Skeletal muscle tissue (tissue), 4 donors: ENCODE data around the gene HBE1. TPM values are rescaled to one million over a fixed set of nuclear protein-coding genes. Genes with fewer than 3 reads are reported as not detected.

ENCODE experiments used
- H3K27ac ChIP-seq: one replicate; pipeline ENCODE4 v1.7.0; 2013; ENCODE audit warnings: mild to moderate bottlenecking, low read depth, low read length, inconsistent platforms
- H3K27me3 ChIP-seq, 3 donors: one replicate each; pipeline ENCODE4 v1.7.0; 2013; ENCODE audit warnings: low read length in 3 of 3; ENCODE audit not compliant: control insufficient read depth in 3 of 3, insufficient read depth in 3 of 3
- H3K36me3 ChIP-seq, 3 donors: one replicate each; pipeline ENCODE4 v1.7.0; 2013; ENCODE audit warnings: low read length in 3 of 3; ENCODE audit not compliant: control insufficient read depth in 3 of 3, insufficient read depth in 3 of 3
- H3K4me1 ChIP-seq, 3 donors: one replicate each; pipeline ENCODE4 v1.7.0; 2013; ENCODE audit warnings: low read length in 3 of 3, mild to moderate bottlenecking in 3 of 3; ENCODE audit not compliant: control insufficient read depth in 3 of 3, insufficient read depth in 3 of 3
- H3K4me3 ChIP-seq, 3 donors: one replicate each; pipeline ENCODE4 v1.7.0; 2013; ENCODE audit warnings: low read length in 3 of 3
- H3K9ac ChIP-seq, 3 donors: one replicate each; pipeline ENCODE4 v1.7.0; 2013; ENCODE audit warnings: low read length in 3 of 3, mild to moderate bottlenecking in 3 of 3, moderate library complexity in 2 of 3, low read depth in 1 of 3
- H3K9me3 ChIP-seq, 3 donors: one replicate each; pipeline ENCODE4 v1.7.0; 2013; ENCODE audit warnings: low read length in 3 of 3; ENCODE audit not compliant: control insufficient read depth in 3 of 3
- total RNA-seq: library from RNA; depleted of rRNA; stranded (reverse); fragments of >200 nt; gene quantifications from one replicate; pipeline ENCODE4 v1.2.3, GENCODE V29; 2014
- donor health status: Osteomylitis.

Gene HBE1
- total RNA-seq, 1 donor from 2014 or later: 84.0 TPM

DNA sequence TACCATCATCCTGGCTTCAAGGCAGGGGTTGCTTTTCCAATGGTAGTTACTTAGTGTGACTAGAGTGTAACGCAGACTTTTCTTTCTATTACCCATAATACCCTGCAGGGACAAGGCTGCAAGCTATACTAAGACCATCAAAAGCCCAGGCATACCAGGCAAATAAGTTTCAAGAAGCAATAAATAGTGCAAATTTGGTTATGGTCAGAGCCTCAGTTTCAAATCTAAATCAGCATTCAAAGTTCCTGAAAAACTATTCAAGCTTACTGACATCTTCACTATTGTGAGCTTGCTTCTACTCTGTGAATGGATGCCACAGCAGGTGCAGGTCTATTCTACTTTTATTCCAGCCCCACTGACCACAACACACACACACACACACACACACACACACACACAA is 40.4 kb downstream of the HBE1 start:
- no peak overlapping the region for H3K9ac ChIP-seq
- no peaks in the 10 kb centered on the region for H3K4me1 ChIP-seq
- H3K9me3 ChIP-seq: no peaks in the 10 kb centered on the region
- no peak overlapping the region for H3K27ac ChIP-seq
- H3K4me3 ChIP-seq: no peak overlapping the region
- no peaks in the 10 kb centered on the region for H3K36me3 ChIP-seq
- H3K27me3 ChIP-seq: no peaks in the 10 kb centered on the region

DNA sequence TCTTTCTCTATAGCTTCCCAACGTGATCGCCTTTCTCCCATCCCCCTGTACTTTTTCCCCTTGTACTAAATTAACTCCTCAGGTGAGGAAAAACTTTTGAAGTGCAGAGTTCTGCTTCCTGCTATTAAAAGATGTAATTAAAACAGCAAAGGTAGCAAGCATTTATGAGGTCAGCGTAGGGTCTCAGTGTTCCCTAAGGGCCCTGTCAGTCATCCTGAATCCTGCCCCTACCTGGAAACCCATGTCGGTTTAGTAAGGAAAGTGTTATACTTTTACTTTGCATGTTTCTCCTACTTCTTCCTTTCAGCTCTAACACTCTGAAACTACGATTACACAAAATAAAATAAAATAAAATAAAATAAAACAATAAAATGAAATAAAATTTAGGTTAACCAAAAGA is 41.6 kb downstream of the HBE1 start:
- H3K9me3 ChIP-seq: no peaks in the 10 kb centered on the region
- H3K27me3 ChIP-seq: no peaks in the 10 kb centered on the region
- H3K4me3 ChIP-seq: no peak overlapping the region
- H3K36me3 ChIP-seq: no peaks in the 10 kb centered on the region
- no peak overlapping the region for H3K9ac ChIP-seq
- H3K27ac ChIP-seq: no peak overlapping the region
- H3K4me1 ChIP-seq: no peaks in the 10 kb centered on the region

DNA sequence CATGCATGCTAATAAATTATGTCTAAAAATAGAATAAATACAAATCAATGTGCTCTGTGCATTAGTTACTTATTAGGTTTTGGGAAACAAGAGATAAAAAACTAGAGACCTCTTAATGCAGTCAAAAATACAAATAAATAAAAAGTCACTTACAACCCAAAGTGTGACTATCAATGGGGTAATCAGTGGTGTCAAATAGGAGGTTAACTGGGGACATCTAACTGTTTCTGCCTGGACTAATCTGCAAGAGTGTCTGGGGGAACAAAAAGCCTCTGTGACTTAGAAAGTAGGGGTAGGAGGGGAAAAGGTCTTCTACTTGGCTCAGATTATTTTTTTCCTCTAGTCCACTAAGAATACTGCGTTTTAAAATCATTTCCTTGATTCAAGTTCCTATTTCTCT is 42.1 kb downstream of the HBE1 start:
- H3K9ac ChIP-seq: no peak overlapping the region
- no peaks in the 10 kb centered on the region for H3K36me3 ChIP-seq
- H3K27ac ChIP-seq: no peak overlapping the region
- H3K4me3 ChIP-seq: no peak overlapping the region
- no peaks in the 10 kb centered on the region for H3K4me1 ChIP-seq
- no peaks in the 10 kb centered on the region for H3K27me3 ChIP-seq
- no peaks in the 10 kb centered on the region for H3K9me3 ChIP-seq

DNA sequence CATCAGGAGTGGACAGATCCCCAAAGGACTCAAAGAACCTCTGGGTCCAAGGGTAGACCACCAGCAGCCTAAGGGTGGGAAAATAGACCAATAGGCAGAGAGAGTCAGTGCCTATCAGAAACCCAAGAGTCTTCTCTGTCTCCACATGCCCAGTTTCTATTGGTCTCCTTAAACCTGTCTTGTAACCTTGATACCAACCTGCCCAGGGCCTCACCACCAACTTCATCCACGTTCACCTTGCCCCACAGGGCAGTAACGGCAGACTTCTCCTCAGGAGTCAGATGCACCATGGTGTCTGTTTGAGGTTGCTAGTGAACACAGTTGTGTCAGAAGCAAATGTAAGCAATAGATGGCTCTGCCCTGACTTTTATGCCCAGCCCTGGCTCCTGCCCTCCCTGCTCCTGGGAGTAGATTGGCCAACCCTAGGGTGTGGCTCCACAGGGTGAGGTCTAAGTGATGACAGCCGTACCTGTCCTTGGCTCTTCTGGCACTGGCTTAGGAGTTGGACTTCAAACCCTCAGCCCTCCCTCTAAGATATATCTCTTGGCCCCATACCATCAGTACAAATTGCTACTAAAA is 42.9 kb downstream of the HBE1 start, which contains the start of gene HBB:
Gene HBB (minus strand): TSS at position 340 of the 579 bp plus-strand sequence. CDS start 50 bp downstream, at position 290.
- H3K27me3 ChIP-seq: no peaks in the 10 kb centered on the region

DNA sequence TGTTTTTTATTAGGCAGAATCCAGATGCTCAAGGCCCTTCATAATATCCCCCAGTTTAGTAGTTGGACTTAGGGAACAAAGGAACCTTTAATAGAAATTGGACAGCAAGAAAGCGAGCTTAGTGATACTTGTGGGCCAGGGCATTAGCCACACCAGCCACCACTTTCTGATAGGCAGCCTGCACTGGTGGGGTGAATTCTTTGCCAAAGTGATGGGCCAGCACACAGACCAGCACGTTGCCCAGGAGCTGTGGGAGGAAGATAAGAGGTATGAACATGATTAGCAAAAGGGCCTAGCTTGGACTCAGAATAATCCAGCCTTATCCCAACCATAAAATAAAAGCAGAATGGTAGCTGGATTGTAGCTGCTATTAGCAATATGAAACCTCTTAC is 44.3 kb downstream of the HBE1 start:
- H3K9me3 ChIP-seq: no peaks in the 10 kb centered on the region
- H3K27ac ChIP-seq: no peak overlapping the region
- H3K36me3 ChIP-seq: no peaks in the 10 kb centered on the region
- H3K4me3 ChIP-seq: no peak overlapping the region
- H3K9ac ChIP-seq: no peak overlapping the region
- H3K27me3 ChIP-seq: no peaks in the 10 kb centered on the region
- no peaks in the 10 kb centered on the region for H3K4me1 ChIP-seq

More for the DNA sequence above, 42.9 kb downstream of the HBE1 start, which contains the start of gene HBB:
- H3K36me3 ChIP-seq: no peaks in the 10 kb centered on the region
- H3K4me3 ChIP-seq: no peak within 1 kb of the TSS
- H3K27ac ChIP-seq: no peak within 1 kb of the TSS
- no peaks in the 10 kb centered on the region for H3K4me1 ChIP-seq
- H3K9ac ChIP-seq: no peak within 1 kb of the TSS
- no peaks in the 10 kb centered on the region for H3K9me3 ChIP-seq

DNA sequence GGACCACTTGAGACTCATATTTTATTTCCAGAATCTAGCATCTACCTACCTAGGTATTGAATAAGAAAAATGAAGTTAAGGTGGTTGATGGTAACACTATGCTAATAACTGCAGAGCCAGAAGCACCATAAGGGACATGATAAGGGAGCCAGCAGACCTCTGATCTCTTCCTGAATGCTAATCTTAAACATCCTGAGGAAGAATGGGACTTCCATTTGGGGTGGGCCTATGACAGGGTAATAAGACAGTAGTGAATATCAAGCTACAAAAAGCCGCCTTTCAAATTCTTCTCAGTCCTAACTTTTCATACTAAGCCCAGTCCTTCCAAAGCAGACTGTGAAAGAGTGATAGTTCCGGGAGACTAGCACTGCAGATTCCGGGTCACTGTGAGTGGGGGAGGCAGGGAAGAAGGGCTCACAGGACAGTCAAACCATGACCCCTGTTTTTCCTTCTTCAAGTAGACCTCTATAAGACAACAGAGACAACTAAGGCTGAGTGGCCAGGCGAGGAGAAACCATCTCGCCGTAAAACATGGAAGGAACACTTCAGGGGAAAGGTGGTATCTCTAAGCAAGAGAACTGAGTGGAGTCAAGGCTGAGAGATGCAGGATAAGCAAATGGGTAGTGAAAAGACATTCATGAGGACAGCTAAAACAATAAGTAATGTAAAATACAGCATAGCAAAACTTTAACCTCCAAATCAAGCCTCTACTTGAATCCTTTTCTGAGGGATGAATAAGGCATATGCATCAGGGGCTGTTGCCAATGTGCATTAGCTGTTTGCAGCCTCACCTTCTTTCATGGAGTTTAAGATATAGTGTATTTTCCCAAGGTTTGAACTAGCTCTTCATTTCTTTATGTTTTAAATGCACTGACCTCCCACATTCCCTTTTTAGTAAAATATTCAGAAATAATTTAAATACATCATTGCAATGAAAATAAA is 44.9 kb downstream of the HBE1 start:
- H3K4me1 ChIP-seq: no peaks in the 10 kb centered on the region
- no peak overlapping the region for H3K4me3 ChIP-seq
- no peaks in the 10 kb centered on the region for H3K9me3 ChIP-seq
- H3K9ac ChIP-seq: no peak overlapping the region
- H3K27me3 ChIP-seq: no peaks in the 10 kb centered on the region
- H3K27ac ChIP-seq: no peak overlapping the region
- no peaks in the 10 kb centered on the region for H3K36me3 ChIP-seq

DNA sequence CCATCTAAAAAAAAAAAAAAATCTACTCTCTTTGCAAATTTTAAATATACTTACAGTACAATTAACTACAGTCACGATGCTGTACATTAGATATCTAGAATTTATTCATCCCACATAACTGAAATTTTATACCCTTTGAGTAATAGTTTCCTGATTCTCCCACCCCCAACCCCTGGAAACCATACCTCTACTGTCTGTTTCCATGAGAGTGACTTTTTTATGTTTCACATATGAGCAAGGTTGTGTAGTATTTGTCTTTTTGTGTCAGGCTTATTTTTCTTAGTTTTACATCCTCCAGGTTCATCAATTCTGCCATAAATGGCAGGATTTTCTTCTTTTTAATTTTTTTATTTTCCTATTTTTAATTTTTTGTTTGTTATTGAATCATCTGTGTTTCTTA is 46.1 kb downstream of the HBE1 start:
- no peak overlapping the region for H3K4me3 ChIP-seq
- H3K4me1 ChIP-seq: no peaks in the 10 kb centered on the region
- H3K27me3 ChIP-seq: no peaks in the 10 kb centered on the region

DNA sequence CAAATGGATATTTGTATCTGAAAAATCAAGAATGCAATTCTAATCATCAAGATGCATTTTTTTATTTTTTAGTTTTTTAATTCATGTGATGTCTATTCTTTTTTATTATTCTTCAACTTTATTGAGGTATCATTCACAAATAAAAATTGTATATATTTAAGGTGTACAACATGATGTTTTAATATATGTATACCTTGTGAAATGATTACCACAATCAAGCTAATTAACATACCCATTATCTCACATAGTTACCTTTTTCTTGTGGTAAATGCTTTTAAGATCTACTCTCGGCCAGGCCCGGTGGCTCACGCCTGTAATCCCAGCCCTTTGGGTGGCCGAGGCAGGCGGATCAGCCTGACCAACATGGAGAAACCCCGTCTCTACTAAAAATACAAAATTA is 46.6 kb downstream of the HBE1 start:
- Histone ChIP-seq H3K36me3 (no peaks in the 10 kb centered on the region), H3K9ac (no peak overlapping the region), H3K27me3 (no peaks in the 10 kb centered on the region), H3K27ac (no peak overlapping the region), H3K4me3 (no peak overlapping the region), H3K4me1 (no peaks in the 10 kb centered on the region), H3K9me3 (no peaks in the 10 kb centered on the region)

More for the DNA sequence above, 46.1 kb downstream of the HBE1 start:
- Histone ChIP-seq H3K9me3 (no peaks in the 10 kb centered on the region), H3K36me3 (no peaks in the 10 kb centered on the region), H3K27ac (no peak overlapping the region), H3K9ac (no peak overlapping the region)
